ENCODE results near the gene CNTN5. TPM values are rescaled to one million over a fixed set of nuclear protein-coding genes. Genes with fewer than 3 reads are reported as not detected.

Gene CNTN5
- total RNA-seq, 1 experiment from 2014 or later: not detected

GRCh38 chr11:99177446-99177845 is 156.7 kb downstream of the CNTN5 start:
- Histone ChIP-seq H4K20me1 (ENCODE audit: insufficient read depth, low read depth, low read length) (no peaks in the 10 kb centered on the region), H3K4me3 (ENCODE audit: low read length) (no peak overlapping the region), H3K9me3 (ENCODE audit: low read length) (peaks cover 74% of the 10 kb centered on the region), H2AFZ (ENCODE audit: low read length) (no peak overlapping the region), H3K79me2 (ENCODE audit: low read length) (no peaks in the 10 kb centered on the region), H3K9me2 (replicated peaks; ENCODE audit: insufficient read depth, low read length) (no peaks in the 10 kb centered on the region), H3K36me3 (ENCODE audit: insufficient read depth, low read length) (no peaks in the 10 kb centered on the region), H3K4me1 (ENCODE audit: low read length) (no peaks in the 10 kb centered on the region), H3K9ac (ENCODE audit: low read length) (no peak overlapping the region), H3K4me2 (ENCODE audit: low read depth, low read length, poor library complexity, severe bottlenecking) (no peak overlapping the region), H3K27ac (ENCODE audit: low read length) (no peak overlapping the region), H3K27me3 (ENCODE audit: low read length) (no peaks in the 10 kb centered on the region)
- no peak for DNase-seq

DNA sequence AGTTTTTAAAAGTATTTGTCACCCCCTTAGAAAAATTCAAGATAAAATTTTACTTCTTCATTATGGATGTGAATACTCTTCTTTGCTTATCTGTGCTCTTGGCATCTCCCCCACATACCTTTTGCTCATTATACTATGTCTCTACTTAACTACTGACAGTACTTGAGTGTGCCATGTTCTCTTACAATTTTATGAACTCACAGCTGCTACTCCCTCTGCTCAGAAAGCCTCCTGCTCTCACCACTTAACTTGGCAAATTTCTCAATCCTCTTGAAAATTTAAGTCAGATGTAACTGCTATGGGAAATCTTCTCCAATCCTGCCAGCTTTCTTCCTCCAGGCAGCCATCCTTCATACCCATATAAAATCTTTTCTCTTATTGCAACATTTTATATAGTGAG is 163.4 kb downstream of the CNTN5 start:
- DNase-seq: no peak
- H3K27ac ChIP-seq (ENCODE audit: low read length): no peak overlapping the region
- no peaks in the 10 kb centered on the region for H3K4me1 ChIP-seq (ENCODE audit: low read length)
- H2AFZ ChIP-seq (ENCODE audit: low read length): no peak overlapping the region
- H3K79me2 ChIP-seq (ENCODE audit: low read length): no peaks in the 10 kb centered on the region
- H3K36me3 ChIP-seq (ENCODE audit: insufficient read depth, low read length): no peaks in the 10 kb centered on the region
- peaks cover 66% of the 10 kb centered on the region for H3K9me3 ChIP-seq (ENCODE audit: low read length)
- H3K9ac ChIP-seq (ENCODE audit: low read length): no peak overlapping the region
- no peaks in the 10 kb centered on the region for H3K27me3 ChIP-seq (ENCODE audit: low read length)
- no peaks in the 10 kb centered on the region for H4K20me1 ChIP-seq (ENCODE audit: insufficient read depth, low read depth, low read length)
- no peak overlapping the region for H3K4me3 ChIP-seq (ENCODE audit: low read length)
- H3K4me2 ChIP-seq (ENCODE audit: low read depth, low read length, poor library complexity, severe bottlenecking): no peak overlapping the region
- no peaks in the 10 kb centered on the region for H3K9me2 ChIP-seq (replicated peaks; ENCODE audit: insufficient read depth, low read length)

GRCh38 chr11:99188221-99188620 is 167.5 kb downstream of the CNTN5 start:
- no peak overlapping the region for H3K4me2 ChIP-seq (ENCODE audit: low read depth, low read length, poor library complexity, severe bottlenecking)
- H3K9ac ChIP-seq (ENCODE audit: low read length): no peak overlapping the region
- no peaks in the 10 kb centered on the region for H3K36me3 ChIP-seq (ENCODE audit: insufficient read depth, low read length)
- no peaks in the 10 kb centered on the region for H3K9me2 ChIP-seq (replicated peaks; ENCODE audit: insufficient read depth, low read length)
- no peak overlapping the region for H3K27ac ChIP-seq (ENCODE audit: low read length)
- no peaks in the 10 kb centered on the region for H4K20me1 ChIP-seq (ENCODE audit: insufficient read depth, low read depth, low read length)
- H3K79me2 ChIP-seq (ENCODE audit: low read length): no peaks in the 10 kb centered on the region
- H3K27me3 ChIP-seq (ENCODE audit: low read length): no peaks in the 10 kb centered on the region
- H2AFZ ChIP-seq (ENCODE audit: low read length): no peak overlapping the region
- no peaks in the 10 kb centered on the region for H3K4me1 ChIP-seq (ENCODE audit: low read length)
- no peak overlapping the region for H3K4me3 ChIP-seq (ENCODE audit: low read length)
- no peak for DNase-seq
- peaks cover 69% of the 10 kb centered on the region for H3K9me3 ChIP-seq (ENCODE audit: low read length)

GRCh38 chr11:99192716-99193115 is 172.0 kb downstream of the CNTN5 start:
- H2AFZ ChIP-seq (ENCODE audit: low read length): no peak overlapping the region
- no peaks in the 10 kb centered on the region for H4K20me1 ChIP-seq (ENCODE audit: insufficient read depth, low read depth, low read length)
- H3K9me2 ChIP-seq (replicated peaks; ENCODE audit: insufficient read depth, low read length): no peaks in the 10 kb centered on the region
- no peak overlapping the region for H3K4me3 ChIP-seq (ENCODE audit: low read length)
- H3K27me3 ChIP-seq (ENCODE audit: low read length): no peaks in the 10 kb centered on the region
- H3K79me2 ChIP-seq (ENCODE audit: low read length): no peaks in the 10 kb centered on the region
- H3K4me2 ChIP-seq (ENCODE audit: low read depth, low read length, poor library complexity, severe bottlenecking): no peak overlapping the region
- no peak overlapping the region for H3K9ac ChIP-seq (ENCODE audit: low read length)
- H3K9me3 ChIP-seq (ENCODE audit: low read length): peaks cover 66% of the 10 kb centered on the region
- H3K36me3 ChIP-seq (ENCODE audit: insufficient read depth, low read length): no peaks in the 10 kb centered on the region
- no peak for DNase-seq
- H3K27ac ChIP-seq (ENCODE audit: low read length): no peak overlapping the region
- no peaks in the 10 kb centered on the region for H3K4me1 ChIP-seq (ENCODE audit: low read length)

- no peaks in the 10 kb centered on the region for H3K9me2 ChIP-seq (replicated peaks; ENCODE audit: insufficient read depth, low read length)
- H3K9ac ChIP-seq (ENCODE audit: low read length): no peak overlapping the region
- H2AFZ ChIP-seq (ENCODE audit: low read length): no peak overlapping the region
- no peak overlapping the region for H3K4me3 ChIP-seq (ENCODE audit: low read length)
- H3K4me1 ChIP-seq (ENCODE audit: low read length): no peaks in the 10 kb centered on the region
- no peaks in the 10 kb centered on the region for H4K20me1 ChIP-seq (ENCODE audit: insufficient read depth, low read depth, low read length)
- H3K9me3 ChIP-seq (ENCODE audit: low read length): peaks cover 68% of the 10 kb centered on the region
- H3K27ac ChIP-seq (ENCODE audit: low read length): no peak overlapping the region
- DNase-seq: no peak
- no peak overlapping the region for H3K4me2 ChIP-seq (ENCODE audit: low read depth, low read length, poor library complexity, severe bottlenecking)
- H3K27me3 ChIP-seq (ENCODE audit: low read length): no peaks in the 10 kb centered on the region
- no peaks in the 10 kb centered on the region for H3K36me3 ChIP-seq (ENCODE audit: insufficient read depth, low read length)
- H3K79me2 ChIP-seq (ENCODE audit: low read length): no peaks in the 10 kb centered on the region
These were observed 176.7 kb downstream of the CNTN5 start for GRCh38 chr11:99197477-99197876.

GRCh38 chr11:99198215-99198614 is 177.5 kb downstream of the CNTN5 start:
- no peak overlapping the region for H3K9ac ChIP-seq (ENCODE audit: low read length)
- H3K36me3 ChIP-seq (ENCODE audit: insufficient read depth, low read length): no peaks in the 10 kb centered on the region
- H3K9me2 ChIP-seq (replicated peaks; ENCODE audit: insufficient read depth, low read length): no peaks in the 10 kb centered on the region
- DNase-seq: no peak
- no peaks in the 10 kb centered on the region for H3K27me3 ChIP-seq (ENCODE audit: low read length)
- no peaks in the 10 kb centered on the region for H4K20me1 ChIP-seq (ENCODE audit: insufficient read depth, low read depth, low read length)
- no peak overlapping the region for H3K4me2 ChIP-seq (ENCODE audit: low read depth, low read length, poor library complexity, severe bottlenecking)
- H3K27ac ChIP-seq (ENCODE audit: low read length): no peak overlapping the region
- no peaks in the 10 kb centered on the region for H3K79me2 ChIP-seq (ENCODE audit: low read length)
- H2AFZ ChIP-seq (ENCODE audit: low read length): no peak overlapping the region
- H3K4me1 ChIP-seq (ENCODE audit: low read length): no peaks in the 10 kb centered on the region
- H3K9me3 ChIP-seq (ENCODE audit: low read length): peaks cover 62% of the 10 kb centered on the region
- H3K4me3 ChIP-seq (ENCODE audit: low read length): no peak overlapping the region

DNA sequence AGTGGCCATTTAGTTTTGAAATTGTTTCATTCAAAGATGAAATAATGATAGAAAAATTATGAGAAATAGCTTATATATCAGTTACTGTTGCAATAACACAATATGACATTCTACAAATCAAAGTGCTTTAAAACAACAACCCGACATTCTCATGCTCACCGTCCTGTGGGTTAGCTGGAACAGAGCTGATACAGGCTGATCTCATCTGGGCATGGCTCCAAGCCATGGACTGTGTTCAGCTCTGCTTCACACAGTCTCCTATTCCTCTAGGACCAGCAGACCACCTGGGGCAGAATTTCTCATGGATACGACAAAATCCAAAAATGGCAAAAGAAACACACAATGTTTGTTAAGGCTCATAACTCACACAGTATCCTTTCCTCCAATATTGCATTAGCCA is 178.6 kb downstream of the CNTN5 start:
- Histone ChIP-seq H3K9me2 (replicated peaks; ENCODE audit: insufficient read depth, low read length) (no peaks in the 10 kb centered on the region), H3K36me3 (ENCODE audit: insufficient read depth, low read length) (no peaks in the 10 kb centered on the region), H3K4me3 (ENCODE audit: low read length) (no peak overlapping the region), H3K4me2 (ENCODE audit: low read depth, low read length, poor library complexity, severe bottlenecking) (no peak overlapping the region), H3K9ac (ENCODE audit: low read length) (no peak overlapping the region), H4K20me1 (ENCODE audit: insufficient read depth, low read depth, low read length) (no peaks in the 10 kb centered on the region), H3K27me3 (ENCODE audit: low read length) (no peaks in the 10 kb centered on the region), H3K9me3 (ENCODE audit: low read length) (peaks cover 56% of the 10 kb centered on the region), H3K27ac (ENCODE audit: low read length) (no peak overlapping the region), H3K79me2 (ENCODE audit: low read length) (no peaks in the 10 kb centered on the region), H3K4me1 (ENCODE audit: low read length) (no peaks in the 10 kb centered on the region), H2AFZ (ENCODE audit: low read length) (no peak overlapping the region)
- DNase-seq: no peak

DNA sequence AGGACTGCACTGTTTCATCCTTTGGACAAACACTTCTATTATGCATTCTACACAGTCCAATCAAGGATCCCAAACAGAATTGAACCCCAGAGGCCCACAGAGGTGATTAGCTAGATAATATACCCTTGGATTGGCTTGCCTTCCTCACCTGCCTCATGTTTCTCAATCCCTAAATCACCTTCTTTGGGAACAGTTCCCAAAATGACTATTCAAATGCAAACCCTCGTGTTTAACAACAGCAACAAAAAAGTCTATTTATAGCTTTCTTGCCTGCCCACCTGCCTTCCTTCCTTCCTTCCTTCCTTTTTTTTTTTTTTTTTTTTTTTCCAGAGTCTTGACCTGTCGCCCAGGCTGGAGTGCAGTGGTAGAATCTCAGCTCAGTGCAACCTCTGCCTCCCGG is 180.0 kb downstream of the CNTN5 start:
- Histone ChIP-seq H3K27me3 (ENCODE audit: low read length) (no peaks in the 10 kb centered on the region), H3K36me3 (ENCODE audit: insufficient read depth, low read length) (no peaks in the 10 kb centered on the region), H2AFZ (ENCODE audit: low read length) (no peak overlapping the region), H3K79me2 (ENCODE audit: low read length) (no peaks in the 10 kb centered on the region), H3K4me3 (ENCODE audit: low read length) (no peak overlapping the region), H4K20me1 (ENCODE audit: insufficient read depth, low read depth, low read length) (no peaks in the 10 kb centered on the region), H3K9me2 (replicated peaks; ENCODE audit: insufficient read depth, low read length) (no peaks in the 10 kb centered on the region), H3K27ac (ENCODE audit: low read length) (no peak overlapping the region), H3K9me3 (ENCODE audit: low read length) (peaks cover 60% of the 10 kb centered on the region), H3K9ac (ENCODE audit: low read length) (no peak overlapping the region), H3K4me1 (ENCODE audit: low read length) (no peaks in the 10 kb centered on the region), H3K4me2 (ENCODE audit: low read depth, low read length, poor library complexity, severe bottlenecking) (no peak overlapping the region)
- no peak for DNase-seq

GRCh38 chr11:99208813-99209212 is 188.1 kb downstream of the CNTN5 start:
- Histone ChIP-seq H3K4me2 (ENCODE audit: low read depth, low read length, poor library complexity, severe bottlenecking) (no peak overlapping the region), H3K27ac (ENCODE audit: low read length) (no peak overlapping the region), H3K9me2 (replicated peaks; ENCODE audit: insufficient read depth, low read length) (no peaks in the 10 kb centered on the region), H3K4me3 (ENCODE audit: low read length) (no peak overlapping the region), H3K27me3 (ENCODE audit: low read length) (no peaks in the 10 kb centered on the region), H3K36me3 (ENCODE audit: insufficient read depth, low read length) (no peaks in the 10 kb centered on the region), H3K9ac (ENCODE audit: low read length) (no peak overlapping the region), H3K79me2 (ENCODE audit: low read length) (no peaks in the 10 kb centered on the region), H4K20me1 (ENCODE audit: insufficient read depth, low read depth, low read length) (no peaks in the 10 kb centered on the region), H2AFZ (ENCODE audit: low read length) (no peak overlapping the region), H3K9me3 (ENCODE audit: low read length) (peaks cover 68% of the 10 kb centered on the region), H3K4me1 (ENCODE audit: low read length) (no peaks in the 10 kb centered on the region)
- no peak for DNase-seq
